ENCODE data around the gene CMIP.

Gene CMIP

DNA sequence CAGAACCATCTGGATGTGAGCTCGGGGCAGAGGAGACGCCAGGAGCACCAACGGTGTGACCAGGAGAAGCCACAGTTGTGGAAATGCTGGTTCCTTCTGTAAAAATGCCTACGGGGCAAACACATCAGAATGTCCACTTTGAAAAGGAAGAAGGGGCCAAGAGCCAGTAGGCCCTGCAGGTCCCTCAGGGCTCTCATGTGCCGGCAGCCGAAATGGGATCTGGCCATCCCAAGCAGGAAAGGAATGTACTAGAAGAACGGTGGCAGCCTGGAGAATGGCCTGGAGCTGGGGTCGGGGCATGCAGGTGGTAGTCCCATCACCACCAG is 172.4 kb downstream of the CMIP start:
- TF ChIP-seq, protein P1, sequence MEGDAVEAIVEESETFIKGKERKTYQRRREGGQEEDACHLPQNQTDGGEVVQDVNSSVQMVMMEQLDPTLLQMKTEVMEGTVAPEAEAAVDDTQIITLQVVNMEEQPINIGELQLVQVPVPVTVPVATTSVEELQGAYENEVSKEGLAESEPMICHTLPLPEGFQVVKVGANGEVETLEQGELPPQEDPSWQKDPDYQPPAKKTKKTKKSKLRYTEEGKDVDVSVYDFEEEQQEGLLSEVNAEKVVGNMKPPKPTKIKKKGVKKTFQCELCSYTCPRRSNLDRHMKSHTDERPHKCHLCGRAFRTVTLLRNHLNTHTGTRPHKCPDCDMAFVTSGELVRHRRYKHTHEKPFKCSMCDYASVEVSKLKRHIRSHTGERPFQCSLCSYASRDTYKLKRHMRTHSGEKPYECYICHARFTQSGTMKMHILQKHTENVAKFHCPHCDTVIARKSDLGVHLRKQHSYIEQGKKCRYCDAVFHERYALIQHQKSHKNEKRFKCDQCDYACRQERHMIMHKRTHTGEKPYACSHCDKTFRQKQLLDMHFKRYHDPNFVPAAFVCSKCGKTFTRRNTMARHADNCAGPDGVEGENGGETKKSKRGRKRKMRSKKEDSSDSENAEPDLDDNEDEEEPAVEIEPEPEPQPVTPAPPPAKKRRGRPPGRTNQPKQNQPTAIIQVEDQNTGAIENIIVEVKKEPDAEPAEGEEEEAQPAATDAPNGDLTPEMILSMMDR (IDR thresholded peaks at IDR 0.05) = no peak
- no peaks in the 10 kb centered on the region for H3K27me3 ChIP-seq
- no peak overlapping the region for H3K4me3 ChIP-seq (ENCODE audit: low read depth in 1 of 2, low read length in 1 of 2)
- peak overlapping the region; percentile 58 for H3K27ac ChIP-seq
- peaks cover 10 to 11% of the 10 kb centered on the region in 2 experiments for H3K4me1 ChIP-seq (ENCODE audit: control insufficient read depth in 1 of 2, insufficient read depth in 1 of 2, low read depth in 1 of 2, low read length in 1 of 2)
- H3K9me3 ChIP-seq = no peaks in the 10 kb centered on the region
- H3K36me3 ChIP-seq = peaks cover 72% of the 10 kb centered on the region

DNA sequence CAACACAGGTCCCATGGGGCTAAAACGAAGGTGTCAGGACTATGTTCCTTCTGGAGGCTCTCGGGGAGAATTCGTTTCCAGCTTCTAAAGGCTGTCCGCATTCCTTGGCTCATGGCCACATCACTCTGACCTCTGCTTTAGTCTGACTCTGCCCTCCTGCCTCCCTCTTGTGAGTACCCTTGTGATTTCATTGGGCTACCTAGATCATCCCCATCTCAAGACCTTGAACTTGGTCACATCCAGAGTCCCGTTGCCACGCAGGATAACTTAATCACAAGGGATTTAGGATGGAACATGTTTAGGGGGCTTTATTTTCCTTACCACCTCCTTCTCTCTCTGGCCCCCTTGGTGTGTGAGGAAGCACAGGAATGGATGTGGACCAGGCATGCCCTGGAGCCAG is 173.6 kb downstream of the CMIP start:
- H3K4me3 ChIP-seq (ENCODE audit: low read depth in 1 of 2, low read length in 1 of 2) = no peak overlapping the region
- H3K27ac ChIP-seq = no peak overlapping the region
- peaks cover 10 to 11% of the 10 kb centered on the region in 2 experiments for H3K4me1 ChIP-seq (ENCODE audit: control insufficient read depth in 1 of 2, insufficient read depth in 1 of 2, low read depth in 1 of 2, low read length in 1 of 2)
- H3K9me3 ChIP-seq = no peaks in the 10 kb centered on the region
- H3K27me3 ChIP-seq = no peaks in the 10 kb centered on the region
- TF ChIP-seq, protein P1 (IDR thresholded peaks at IDR 0.05) = no peak
- H3K36me3 ChIP-seq = peaks cover 74% of the 10 kb centered on the region

DNA sequence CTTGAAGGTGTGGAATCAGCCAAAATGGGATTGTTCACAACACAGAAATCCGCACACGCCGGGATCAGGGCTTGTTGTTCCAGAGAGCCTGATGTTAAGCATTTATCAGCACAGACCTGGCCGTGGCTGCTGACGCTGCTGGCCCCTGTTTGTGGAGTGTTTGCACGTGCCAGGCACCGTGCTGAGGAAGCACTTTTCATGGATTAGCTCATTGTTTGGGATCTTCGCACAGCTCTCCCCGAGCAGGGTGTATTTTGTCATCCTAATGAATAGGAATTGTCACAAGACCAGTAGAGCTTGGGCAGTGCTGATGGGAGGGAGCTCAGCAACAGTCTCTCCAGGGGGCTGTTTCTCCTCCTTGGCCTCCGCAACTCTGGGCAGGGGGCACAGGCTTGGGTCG is 174.1 kb downstream of the CMIP start:
- Histone ChIP-seq H3K27ac (no peak overlapping the region), H3K4me3 (ENCODE audit: low read depth in 1 of 2, low read length in 1 of 2) (no peak overlapping the region), H3K27me3 (no peaks in the 10 kb centered on the region), H3K9me3 (no peaks in the 10 kb centered on the region), H3K4me1 (ENCODE audit: control insufficient read depth in 1 of 2, insufficient read depth in 1 of 2, low read depth in 1 of 2, low read length in 1 of 2) (peaks cover 10 to 11% of the 10 kb centered on the region in 2 experiments), H3K36me3 (peaks cover 73% of the 10 kb centered on the region)
- TF ChIP-seq, protein P1 (IDR thresholded peaks at IDR 0.05) = no peak

DNA sequence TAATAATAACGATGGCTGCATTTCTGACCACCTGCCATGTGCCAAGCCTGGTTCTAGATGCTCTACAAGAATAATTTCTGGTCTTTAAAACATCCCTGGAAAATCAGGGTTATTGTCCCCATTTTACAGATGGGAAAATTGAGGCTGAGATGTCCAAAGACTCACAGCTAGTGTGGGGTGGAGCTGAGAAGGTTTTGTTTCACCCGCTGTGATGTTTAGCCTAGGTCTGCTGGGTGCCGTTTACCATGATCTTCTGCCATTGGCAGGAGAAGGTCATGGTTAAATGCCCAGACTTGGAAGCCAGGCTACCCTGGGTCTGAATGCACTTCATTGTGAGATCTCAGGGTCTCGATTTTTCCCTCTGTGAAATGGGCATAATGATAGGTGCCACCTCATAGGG is 175.4 kb downstream of the CMIP start:
- no peak overlapping the region for H3K27ac ChIP-seq
- TF ChIP-seq, protein P1 (IDR thresholded peaks at IDR 0.05) = no peak
- peaks cover 10 to 11% of the 10 kb centered on the region in 2 experiments for H3K4me1 ChIP-seq (ENCODE audit: control insufficient read depth in 1 of 2, insufficient read depth in 1 of 2, low read depth in 1 of 2, low read length in 1 of 2)
- no peaks in the 10 kb centered on the region for H3K9me3 ChIP-seq
- peaks cover 70% of the 10 kb centered on the region for H3K36me3 ChIP-seq
- no peak overlapping the region for H3K4me3 ChIP-seq (ENCODE audit: low read depth in 1 of 2, low read length in 1 of 2)
- H3K27me3 ChIP-seq = no peaks in the 10 kb centered on the region

DNA sequence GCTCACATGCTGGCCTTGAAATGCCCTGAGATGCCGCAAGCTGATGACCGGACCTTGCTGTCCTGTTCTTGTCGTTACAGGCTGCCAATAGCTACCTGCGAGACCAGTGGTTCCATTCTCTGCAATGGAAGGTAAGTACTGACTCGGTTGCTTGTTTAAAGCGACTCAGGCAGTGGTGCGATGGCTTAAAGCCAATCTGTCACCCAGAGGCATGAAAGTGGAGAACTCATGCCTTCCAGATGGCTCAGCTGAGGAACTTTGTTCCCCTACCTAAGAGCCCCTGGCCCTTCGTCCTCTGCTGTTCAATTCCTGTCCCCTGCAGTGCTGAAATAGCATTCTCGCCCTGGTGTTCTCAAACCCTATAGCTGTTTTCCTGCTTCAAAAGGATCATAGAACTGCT is 176.2 kb downstream of the CMIP start:
- Histone ChIP-seq H3K36me3 (peaks cover 78% of the 10 kb centered on the region), H3K4me1 (ENCODE audit: control insufficient read depth in 1 of 2, insufficient read depth in 1 of 2, low read depth in 1 of 2, low read length in 1 of 2) (peaks cover 11 to 12% of the 10 kb centered on the region in 2 experiments), H3K9me3 (no peaks in the 10 kb centered on the region), H3K4me3 (ENCODE audit: low read depth in 1 of 2, low read length in 1 of 2) (no peak overlapping the region), H3K27ac (no peak overlapping the region), H3K27me3 (no peaks in the 10 kb centered on the region)
- TF ChIP-seq, protein P1 (IDR thresholded peaks at IDR 0.05) = no peak

DNA sequence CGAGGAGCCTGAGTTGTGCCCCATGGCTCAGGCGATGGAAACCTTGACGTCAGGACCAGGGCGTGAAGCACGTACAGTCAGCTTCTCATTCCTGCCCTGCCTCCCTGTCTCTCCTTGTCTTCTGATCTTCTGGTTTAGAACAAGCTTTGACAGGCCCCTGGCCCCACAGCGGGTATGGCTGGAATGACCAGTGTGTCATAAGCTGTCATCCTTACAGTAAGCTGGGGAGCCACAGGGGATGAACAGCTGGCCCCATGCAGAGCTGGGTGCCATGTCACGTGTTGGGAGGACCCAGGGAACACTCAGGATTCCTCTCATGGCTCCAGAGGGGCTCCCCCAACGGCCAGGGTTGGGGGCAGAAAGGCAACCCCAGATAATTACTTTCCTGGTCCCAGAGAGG is 176.9 kb downstream of the CMIP start:
- TF ChIP-seq, protein P1 (IDR thresholded peaks at IDR 0.05) = no peak
- Histone ChIP-seq H3K36me3 (peaks cover 75% of the 10 kb centered on the region), H3K9me3 (no peaks in the 10 kb centered on the region), H3K4me3 (ENCODE audit: low read depth in 1 of 2, low read length in 1 of 2) (no peak overlapping the region), H3K27ac (no peak overlapping the region), H3K27me3 (no peaks in the 10 kb centered on the region), H3K4me1 (ENCODE audit: control insufficient read depth in 1 of 2, insufficient read depth in 1 of 2, low read depth in 1 of 2, low read length in 1 of 2) (peaks cover 5 to 7% of the 10 kb centered on the region in 2 experiments)
